ENCODE measurements around the gene MND1.
"Not testable (repeated sequence)": the region's sequence is repeated elsewhere in the genome, so short reads cannot be mapped to it uniquely, and the experiment has no call there.

Gene MND1

GRCh38 chr4:153408932-153409331 lies 64.4 kb downstream of the MND1 start:
- no peak for DNase-seq

- no peak for DNase-seq
These were observed 64.9 kb downstream of the MND1 start for GRCh38 chr4:153409412-153409811.

- no peak for DNase-seq
These were observed 65.5 kb downstream of the MND1 start for GRCh38 chr4:153409924-153410501.

GRCh38 chr4:153413842-153414241 lies 69.4 kb downstream of the MND1 start:
- no peak for DNase-seq

- not testable (repeated sequence) for DNase-seq
These were observed 72.0 kb downstream of the MND1 start for GRCh38 chr4:153416456-153416855.

GRCh38 chr4:153418121-153418520 lies 73.6 kb downstream of the MND1 start:
- DNase-seq, result no peak

- DNase-seq, result no peak
These were observed 74.1 kb downstream of the MND1 start for GRCh38 chr4:153418558-153418957.

GRCh38 chr4:153419029-153419428 lies 74.5 kb downstream of the MND1 start:
- no peak for DNase-seq

GRCh38 chr4:153419673-153420278 lies 75.3 kb downstream of the MND1 start:
- DNase-seq, result no peak

- no peak for DNase-seq
These were observed 75.9 kb downstream of the MND1 start for GRCh38 chr4:153420361-153420760.

- no peak for DNase-seq
These were observed 77.5 kb downstream of the MND1 start for GRCh38 chr4:153421941-153422340.

- DNase-seq, result no peak
These were observed 81.9 kb downstream of the MND1 start for GRCh38 chr4:153426207-153426885.

- no peak for DNase-seq
These were observed 83.0 kb downstream of the MND1 start for GRCh38 chr4:153427363-153428071.

- no peak for DNase-seq
These were observed 84.5 kb downstream of the MND1 start for GRCh38 chr4:153428941-153429475.

- DNase-seq, result peak; percentile 48
These were observed 88.7 kb downstream of the MND1 start for GRCh38 chr4:153432965-153433753.

- no peak for DNase-seq
These were observed 89.2 kb downstream of the MND1 start for GRCh38 chr4:153433754-153434105.

GRCh38 chr4:153434190-153434589 lies 89.7 kb downstream of the MND1 start:
- no peak for DNase-seq

GRCh38 chr4:153438916-153439756 lies 94.6 kb downstream of the MND1 start:
- DNase-seq, result peak; percentile 32

GRCh38 chr4:153439831-153440230 lies 95.3 kb downstream of the MND1 start:
- DNase-seq, result no peak

- DNase-seq, result no peak
These were observed 96.0 kb downstream of the MND1 start for GRCh38 chr4:153440475-153440874.

GRCh38 chr4:153447175-153447905 lies 102.9 kb downstream of the MND1 start:
- no peak for DNase-seq

All from activated CD8-positive, alpha-beta memory T cell treated with anti-CD3 and anti-CD28 coated beads, Interleukin-2, amount 50 U/mL, for 4 hours (primary cell).